GM21619 (cell line): ENCODE measurements around the gene PDE7B.
"Not testable (repeated sequence)": the region's sequence is repeated elsewhere in the genome, so short reads cannot be mapped to it uniquely, and the experiment has no call there.

Experiments
- ATAC-seq: cut with Tn5 transposase; IDR thresholded peaks from one replicate; pipeline ENCODE4 v1.9.1; 2021; ENCODE audit not compliant: unreplicated experiment

The PDE7B gene

DNA sequence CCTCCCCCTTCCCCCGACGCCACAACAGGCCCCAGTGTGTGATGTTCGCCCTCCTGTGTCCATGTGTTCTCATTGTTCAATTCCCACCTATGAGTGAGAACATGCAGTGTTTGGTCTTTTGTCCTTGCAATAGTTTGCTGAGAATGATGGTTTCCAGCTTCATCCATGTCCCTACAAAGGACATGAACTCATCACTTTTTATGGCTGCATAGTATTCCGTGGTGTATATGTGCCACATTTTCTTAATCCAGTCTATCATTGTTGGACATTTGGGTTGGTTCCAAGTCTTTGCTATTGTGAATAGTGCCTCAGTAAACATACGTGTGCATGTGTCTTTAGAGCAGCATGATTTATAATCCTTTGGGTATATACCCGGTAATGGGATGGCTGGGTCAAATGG lies 287.6 kb downstream of the PDE7B start:
- not testable (repeated sequence) for ATAC-seq

DNA sequence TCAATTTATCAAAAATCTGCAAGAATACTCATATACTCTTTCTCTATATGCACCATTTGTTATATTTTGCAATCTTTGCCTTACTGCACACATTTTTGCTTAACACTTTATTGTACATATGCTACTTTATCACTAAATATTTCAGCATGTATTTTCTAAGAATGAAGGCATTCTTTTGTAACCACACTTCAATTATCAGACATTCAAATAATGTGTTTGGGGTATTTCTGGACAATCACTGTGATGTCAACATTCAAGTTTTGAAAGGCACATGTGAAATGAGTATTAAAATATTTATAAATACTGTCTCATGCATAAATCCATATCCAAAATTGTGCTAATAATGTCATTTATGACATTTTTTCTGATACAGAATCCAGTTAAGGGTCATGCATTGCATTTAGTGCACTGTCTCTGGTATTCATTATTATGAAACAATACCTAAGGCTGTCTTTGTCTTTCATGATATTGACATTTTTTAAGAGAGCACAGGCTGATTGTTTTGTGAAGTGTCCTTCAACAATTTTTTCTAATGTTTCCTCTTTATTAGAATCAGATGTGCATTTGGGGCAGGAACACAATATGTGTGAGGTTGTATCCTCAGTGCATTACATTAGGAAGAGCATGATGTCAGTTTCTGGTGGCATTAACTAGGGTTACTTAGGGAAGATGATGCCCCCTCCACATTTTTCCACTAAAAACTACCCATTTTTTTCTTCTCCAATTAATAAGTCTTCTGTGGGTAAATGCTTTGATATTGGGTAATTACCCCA lies 292.9 kb downstream of the PDE7B start:
- ATAC-seq, result no peak

DNA sequence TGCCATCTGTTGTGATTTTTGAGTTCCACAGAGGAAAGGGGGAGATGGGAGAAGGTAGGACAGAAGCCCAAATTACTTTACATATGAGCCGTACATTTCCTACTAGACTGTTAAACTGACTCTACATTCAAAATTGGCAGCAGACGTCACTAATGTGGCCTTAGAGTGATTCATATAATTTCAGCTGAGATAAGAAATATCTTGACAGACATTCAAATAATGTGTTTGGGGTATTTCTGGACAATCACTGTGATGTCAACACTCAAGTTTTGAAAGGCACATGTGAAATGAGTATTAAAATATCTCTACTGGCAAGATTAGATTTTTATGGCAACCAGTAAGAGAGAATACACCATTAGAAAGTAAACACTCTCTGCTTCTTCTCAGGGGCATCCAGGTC lies 294.6 kb downstream of the PDE7B start:
- no peak for ATAC-seq

DNA sequence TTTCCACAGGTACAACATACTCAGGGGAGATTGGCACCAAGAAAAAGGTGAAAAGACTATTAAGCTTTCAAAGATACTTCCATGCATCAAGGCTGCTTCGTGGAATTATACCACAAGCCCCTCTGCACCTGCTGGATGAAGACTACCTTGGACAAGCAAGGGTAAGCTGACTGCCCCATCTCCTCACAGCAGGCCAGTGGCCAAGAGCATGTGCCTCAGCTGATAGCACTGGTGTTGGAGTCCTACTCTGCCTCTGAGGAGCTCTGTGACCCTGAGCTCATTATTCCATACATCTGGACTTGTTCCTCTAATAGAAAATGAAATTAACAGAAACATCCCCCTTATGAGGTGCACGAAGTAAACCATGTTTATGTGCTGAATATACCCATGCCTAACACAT lies 295.8 kb downstream of the PDE7B start:
- ATAC-seq, result no peak

DNA sequence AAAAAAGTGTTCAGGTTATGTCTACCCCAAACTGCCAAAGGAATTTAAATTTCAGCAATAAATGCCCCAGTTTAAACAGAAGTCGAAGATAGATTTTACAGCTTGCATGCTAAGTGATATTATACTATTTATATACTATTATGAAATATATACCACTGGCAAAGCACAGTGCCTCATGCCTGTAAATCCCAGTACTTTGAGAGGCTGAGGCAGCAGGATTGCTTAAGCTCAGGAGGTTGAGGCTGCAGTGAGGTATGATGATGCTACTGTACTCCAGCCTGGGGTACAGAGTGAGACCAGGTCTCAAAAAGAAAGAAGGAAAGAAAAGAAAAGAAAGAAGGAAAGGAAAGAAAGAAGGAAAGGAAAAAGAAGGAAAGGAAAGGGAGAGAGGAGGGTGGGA lies 296.6 kb downstream of the PDE7B start:
- ATAC-seq, result no peak

DNA sequence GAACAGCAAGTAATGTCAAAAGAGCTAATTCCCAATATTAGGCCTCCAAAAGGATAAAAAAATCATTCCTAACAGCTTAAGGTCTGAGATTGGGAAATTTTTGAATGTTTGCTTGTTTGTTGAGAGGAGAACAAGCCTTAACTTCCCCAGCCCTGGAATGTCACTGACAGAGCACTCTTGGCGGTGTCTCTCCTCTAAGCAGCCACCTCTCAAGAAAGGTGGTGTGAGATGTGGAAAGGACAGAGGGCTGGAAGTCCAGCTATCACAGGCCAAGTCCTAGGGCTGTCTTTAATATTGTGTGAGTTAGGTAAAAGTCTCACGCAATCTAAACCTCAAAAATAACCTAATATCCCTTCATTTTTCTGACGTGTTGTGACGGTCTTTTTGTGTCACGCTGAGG lies 297.0 kb downstream of the PDE7B start:
- no peak for ATAC-seq

DNA sequence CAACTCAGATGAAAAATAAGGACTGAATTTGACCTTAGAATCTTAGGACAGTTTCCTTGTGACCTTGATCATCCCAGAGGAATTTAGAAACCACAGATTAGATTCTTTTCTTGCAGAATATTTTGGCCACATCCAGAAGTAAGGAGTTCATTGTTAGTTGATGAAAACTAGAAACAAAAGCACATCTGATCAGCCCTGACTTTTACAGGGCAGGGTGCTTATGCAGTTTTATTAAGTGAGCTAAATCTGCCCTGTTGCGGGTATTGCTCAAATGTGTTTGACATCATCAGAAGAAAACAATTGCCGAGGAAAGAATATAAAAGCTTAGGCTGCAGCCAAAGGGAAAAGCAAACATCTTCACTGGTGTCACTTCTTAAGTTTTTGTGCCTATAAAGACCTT lies 297.8 kb downstream of the PDE7B start:
- no peak for ATAC-seq

DNA sequence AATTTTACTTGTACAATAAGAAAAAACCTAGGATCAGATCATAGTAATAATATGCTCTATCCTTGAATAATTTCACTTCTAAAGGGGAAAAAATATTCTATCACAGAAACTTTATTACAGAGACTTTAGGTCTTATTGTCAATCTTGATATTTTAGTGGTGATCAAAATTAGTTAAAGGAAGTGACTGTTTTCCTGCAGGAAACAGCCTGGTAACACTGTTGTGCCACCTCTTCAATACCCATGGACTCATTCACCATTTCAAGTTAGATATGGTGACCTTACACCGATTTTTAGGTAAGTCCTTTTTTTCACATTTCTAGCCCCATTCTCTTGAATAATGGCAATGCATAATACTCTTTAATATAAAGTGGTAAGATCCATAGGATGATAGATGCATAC lies 299.5 kb downstream of the PDE7B start:
- ATAC-seq, result no peak

DNA sequence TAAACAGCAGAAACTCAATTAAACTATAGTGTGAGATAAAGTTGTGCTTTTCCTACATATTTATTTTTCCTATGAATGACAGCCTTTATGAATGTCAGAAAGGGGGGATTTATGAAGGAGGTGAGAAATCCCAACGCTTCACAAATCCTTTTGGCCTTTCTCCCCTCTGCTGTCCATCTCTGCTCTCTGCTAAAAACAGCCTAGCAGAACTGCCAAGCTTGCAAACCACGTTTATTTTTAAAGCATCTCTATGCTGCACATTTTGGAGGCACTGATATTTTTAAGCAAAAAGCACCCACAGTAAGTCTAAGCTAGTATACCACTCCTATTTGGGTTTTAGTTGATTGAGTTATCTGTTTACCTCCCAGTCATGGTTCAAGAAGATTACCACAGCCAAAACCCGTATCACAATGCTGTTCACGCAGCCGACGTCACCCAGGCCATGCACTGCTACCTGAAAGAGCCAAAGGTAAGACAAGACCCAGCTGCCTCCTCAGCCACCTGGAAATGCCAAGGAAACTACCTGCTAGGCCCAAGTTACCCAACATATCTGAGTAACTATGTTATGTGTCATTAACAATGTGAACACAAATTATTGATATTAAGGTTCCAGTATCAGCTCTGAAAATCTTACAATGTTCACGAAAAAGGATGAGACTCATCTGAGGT lies 302.3 kb downstream of the PDE7B start:
- ATAC-seq, result no peak

DNA sequence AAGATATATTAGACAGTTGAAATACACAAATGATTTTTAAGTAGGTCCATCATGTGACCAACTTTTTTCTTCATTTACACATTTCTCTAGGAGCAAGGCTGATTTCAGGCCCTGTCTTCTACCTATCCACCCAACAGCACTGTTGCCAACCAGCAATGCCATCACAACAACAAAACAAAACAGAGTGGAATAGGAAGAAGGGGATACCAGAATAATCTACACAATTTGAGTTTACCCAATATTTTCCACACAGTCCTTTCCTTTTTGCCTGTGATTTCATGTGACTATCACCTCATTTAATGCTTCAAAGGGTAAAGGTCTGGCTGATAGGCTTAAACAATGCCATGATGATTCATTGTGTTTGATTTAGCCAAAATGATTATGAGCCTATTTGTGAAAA lies 303.7 kb downstream of the PDE7B start:
- ATAC-seq, result no peak

DNA sequence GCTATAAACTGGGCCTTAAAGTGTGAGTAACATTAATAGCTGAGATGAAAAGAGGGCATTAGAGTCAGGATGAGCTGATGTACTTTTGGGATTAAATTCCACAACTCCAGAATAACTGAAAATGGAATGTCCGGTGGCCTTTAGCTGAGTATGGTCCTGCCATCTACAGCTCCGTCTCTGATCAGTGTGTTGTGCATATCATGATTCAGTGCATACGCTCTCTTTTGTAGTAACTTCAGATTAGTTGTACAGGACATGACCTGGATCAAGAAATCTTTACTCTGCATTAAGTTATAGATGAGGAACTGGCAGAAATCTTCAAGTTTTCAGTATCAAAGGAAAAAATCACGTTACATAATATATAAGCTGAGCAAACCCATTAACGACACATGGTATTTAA lies 306.2 kb downstream of the PDE7B start:
- no peak for ATAC-seq

DNA sequence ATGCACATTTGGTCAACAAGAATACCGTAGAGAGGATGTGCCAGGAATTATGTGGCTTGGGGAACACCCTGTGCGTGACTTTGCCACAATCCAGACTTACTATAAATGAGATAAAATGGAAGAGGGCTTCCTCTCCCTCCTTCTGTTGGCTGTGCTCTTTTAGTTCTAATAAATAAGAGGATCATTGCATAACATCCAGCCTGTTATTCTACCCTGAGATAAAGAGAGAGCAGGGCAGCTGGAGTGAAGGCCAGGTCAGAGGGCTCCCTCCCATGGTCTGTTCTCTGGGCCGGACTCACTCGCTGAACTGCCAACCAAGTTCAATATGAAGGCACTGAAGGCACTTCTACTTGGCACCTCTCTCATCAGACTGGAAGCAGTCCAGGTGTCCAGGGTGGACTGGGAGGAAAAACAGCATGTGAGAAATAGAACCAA lies 306.9 kb downstream of the PDE7B start:
- ATAC-seq, result no peak

DNA sequence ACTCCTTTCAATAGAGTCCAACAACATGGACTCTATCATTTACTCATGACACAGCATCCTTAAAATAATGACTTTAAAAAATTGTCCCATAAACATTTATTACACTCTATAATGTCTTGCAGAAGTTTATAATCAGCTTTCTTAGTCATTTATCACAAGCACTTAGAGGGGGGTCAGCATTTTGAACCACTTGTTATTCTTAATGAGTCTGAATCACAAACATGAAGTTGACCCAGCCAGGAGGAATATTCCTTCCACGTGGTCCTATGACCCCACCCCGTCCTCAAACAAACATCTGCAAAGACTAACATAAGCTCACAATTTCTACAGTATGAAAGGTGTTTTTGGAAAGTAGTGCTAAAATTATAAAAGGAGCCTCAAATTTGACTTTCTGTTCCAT lies 307.5 kb downstream of the PDE7B start:
- ATAC-seq, result no peak

DNA sequence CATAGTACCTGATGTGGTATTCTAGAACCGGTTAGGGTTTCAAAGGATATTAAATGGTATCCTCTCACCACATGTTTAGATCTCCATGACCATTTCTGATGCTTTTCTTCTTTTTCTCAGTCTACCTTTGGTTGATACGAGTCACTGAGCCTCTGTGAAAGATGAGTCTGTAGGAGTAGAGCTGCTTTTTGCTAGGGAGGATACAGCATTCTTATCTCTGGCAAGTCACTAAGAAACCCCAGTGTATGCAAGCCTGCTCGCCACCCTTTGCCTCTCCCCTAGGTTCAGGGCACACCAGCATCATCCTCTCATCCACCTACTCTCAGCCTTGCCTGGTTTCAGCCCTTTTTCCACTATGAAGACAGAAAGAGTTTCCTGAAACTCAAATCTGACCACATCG lies 308.7 kb downstream of the PDE7B start:
- no peak for ATAC-seq

DNA sequence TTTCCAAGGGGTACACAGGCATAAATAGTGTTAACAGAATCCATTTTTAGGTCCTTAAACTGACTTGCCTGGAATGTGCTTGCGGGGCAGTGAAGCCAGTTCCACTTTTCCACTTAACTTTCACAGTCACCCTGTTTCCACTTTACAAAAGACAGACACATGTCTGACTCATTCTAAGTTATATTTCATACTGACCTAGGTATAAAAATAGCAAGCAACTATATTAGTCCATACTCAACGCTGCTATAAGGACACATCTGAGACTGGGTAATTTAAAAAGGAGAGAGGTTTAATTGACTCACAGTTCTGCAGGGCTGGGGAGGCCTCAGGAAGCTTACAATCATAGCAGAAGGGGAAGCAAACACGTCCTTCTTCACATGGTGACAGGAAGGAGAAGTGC lies 310.4 kb downstream of the PDE7B start:
- ATAC-seq, result no peak

DNA sequence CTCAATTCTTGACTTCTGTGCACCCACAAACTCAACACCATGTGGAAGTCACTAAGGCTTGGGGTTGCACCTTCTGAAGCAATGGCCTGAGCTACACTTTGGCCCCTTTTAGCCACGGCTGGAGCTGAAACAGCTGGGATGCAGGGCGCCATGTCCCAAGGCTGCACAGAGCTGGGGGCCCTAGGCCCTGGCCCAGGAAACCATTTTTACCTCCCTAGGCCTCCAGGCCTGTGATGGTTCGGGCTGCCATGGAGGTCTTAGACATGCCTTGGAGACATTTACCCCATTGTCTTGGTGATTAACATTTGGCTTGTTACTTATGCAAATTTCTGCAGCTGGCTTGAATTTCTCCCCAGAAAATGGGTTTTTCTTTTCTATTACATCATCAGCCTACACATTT lies 311.8 kb downstream of the PDE7B start:
- no peak for ATAC-seq

DNA sequence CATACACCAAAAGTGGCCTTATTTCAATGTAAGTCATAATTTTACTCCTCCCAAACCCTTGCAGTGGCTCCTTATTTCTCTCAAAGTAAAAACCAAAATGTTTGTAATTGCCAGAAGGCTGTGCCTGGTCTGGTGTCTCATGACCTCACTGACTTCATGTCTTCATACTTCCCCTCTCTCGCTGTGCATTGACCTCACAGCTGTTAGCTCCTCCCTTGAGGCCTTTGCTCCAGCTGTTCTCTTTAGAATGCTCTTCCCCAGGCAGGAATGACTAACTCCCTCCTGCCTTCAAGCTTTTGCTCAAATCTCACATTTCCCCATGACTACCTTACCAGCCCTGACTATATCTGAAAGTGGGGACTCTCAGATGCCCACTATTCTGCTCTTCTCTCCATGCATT lies 315.3 kb downstream of the PDE7B start:
- no peak for ATAC-seq

DNA sequence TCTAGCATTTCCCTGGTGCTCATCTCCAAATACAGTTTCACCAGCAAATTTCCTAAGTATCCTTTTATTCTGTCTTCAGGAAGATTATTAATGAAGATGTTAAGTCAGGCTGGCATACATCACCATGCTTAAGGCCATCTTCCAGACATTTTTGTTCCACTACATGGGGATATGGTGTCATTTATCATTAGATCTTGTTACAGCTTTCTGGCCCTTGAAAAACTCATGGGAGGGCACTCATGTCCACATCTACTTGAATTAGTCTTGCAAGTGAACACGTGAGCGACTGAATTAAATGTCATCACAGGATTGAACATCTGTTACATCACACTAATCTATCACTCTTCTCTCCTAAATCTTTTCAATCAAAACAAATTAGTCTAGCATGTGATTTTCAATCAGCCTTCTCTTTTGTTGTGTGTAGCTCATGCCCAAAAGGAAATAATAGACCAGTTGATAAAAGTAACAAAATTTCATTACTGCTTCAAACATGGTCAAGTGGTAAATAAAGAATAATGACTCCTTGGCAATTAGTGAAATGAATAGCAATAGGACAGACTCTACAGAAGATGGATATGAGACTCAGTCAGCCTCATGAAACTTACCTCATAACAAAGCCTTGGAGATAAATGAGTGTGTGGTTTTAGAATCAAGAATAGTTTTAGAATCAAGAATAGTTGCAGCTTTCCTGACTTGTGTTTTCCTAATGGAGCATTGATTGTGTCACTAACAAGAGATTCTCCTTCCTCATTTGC lies 318.1 kb downstream of the PDE7B start:
- ATAC-seq, result no peak

DNA sequence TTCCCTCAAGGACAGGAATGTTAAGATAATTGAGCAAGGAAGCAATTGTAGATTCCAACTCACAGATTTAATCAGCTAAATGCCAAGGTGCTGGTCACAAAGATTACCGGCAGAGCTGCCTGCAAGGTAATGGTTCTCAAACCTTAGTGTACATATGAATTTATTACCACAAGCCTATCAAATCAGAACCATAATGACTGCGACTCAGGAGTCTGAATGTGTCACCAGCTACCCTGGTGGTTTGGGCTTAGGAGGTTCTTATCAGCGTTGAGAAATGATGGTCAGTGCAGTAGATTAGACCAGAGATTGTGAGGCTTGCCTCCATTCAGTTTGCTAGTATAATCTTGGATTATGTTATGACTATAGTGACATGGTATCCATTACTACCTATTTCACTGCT lies 319.7 kb downstream of the PDE7B start:
- ATAC-seq, result no peak

DNA sequence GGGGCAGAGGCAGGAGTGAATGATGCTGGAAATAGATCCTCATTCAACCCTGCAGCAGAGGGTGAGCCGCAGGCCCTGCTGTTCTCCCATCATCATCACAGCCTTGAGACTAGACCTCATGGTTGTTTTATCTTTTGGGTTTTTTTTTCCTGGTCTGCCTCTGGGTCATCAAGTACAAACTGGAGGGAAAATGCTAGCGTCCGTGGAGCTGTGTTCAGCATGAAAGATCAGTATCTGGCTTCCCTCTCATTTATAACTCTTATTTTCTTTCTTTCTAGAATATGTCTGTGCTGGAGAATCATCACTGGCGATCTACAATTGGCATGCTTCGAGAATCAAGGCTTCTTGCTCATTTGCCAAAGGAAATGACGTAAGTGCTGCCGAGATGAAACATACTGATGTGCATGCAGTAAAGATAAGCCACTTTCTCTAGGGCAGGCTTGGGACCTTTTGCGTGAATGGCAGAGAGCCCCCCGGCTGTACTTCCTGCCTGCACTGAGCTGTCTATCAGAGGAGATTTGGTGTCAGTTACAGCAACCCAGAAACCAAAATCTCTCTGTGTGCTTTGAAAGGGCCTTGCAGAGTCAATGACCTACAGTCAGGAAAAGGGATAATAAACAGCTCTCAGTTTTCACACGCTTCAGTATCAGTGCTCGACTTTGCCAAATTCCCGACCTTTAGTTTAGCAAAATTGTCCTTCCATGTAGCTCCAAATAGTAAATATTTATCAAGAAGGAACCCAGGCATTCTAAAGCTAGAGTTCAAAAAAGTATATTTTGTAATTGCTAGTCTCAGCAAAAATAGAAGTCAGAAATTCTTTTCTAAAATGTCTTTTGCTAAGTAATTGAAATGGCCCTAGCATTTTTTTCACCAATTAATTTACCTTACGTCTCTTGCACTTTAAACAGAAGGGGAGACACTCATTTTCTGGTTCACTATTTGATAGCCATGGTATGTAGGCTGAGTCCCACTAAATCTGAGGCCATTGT lies 322.3 kb downstream of the PDE7B start:
- no peak for ATAC-seq

DNA sequence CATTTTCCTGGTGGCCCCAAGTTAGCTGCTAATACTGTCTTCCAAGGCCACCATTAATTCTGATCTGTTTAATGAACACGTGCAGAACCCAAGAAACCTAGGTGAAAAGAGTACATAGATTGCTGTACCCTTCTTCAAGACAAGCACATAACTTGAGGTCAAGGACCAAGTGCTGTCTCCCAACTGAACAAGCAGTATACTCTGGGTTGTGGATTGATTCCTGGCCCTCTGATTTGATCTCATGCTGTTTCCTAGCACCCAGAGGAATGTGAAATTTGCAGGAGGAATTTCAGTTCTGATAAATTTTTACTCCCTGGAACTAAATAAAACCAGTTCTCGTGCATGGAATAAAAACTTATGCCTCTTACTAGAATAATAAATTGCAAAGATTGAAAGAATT lies 323.0 kb downstream of the PDE7B start:
- ATAC-seq, result no peak
